Breast epithelium (tissue), 4 donors: Measurements from ENCODE around the gene LTBP2. TPM values are rescaled to one million over a fixed set of nuclear protein-coding genes. Genes with fewer than 3 reads are reported as not detected.

Experiments used
- DNase-seq, 2 donors: peaks; one replicate each; pipeline ENCODE4 v3.0.0-alpha.2; 2019; ENCODE audit warnings: low spot score in 2 of 2
- H3K27ac ChIP-seq, 2 donors: fragments of 200-600 bp; sonication (generic) in 1 of 2; one replicate each; pipeline ENCODE4 v1.5.1; 2016 to 2019; ENCODE audit warnings: mild to moderate bottlenecking in 1 of 2
- H3K27me3 ChIP-seq, 2 donors: fragments of 200-600 bp; sonication (generic) in 1 of 2; one replicate each; pipeline versions ENCODE4 v1.5.1 to v1.6.0; 2017 to 2019; ENCODE audit warnings: control low read depth in 1 of 2, mild to moderate bottlenecking in 1 of 2
- H3K36me3 ChIP-seq: fragments of 200-600 bp; one replicate; pipeline ENCODE4 v1.5.1; 2019
- H3K4me1 ChIP-seq, 2 donors: fragments of 200-600 bp; sonication (generic); one replicate each; pipeline ENCODE4 v1.5.1; 2016 to 2019; ENCODE audit warnings: control low read depth in 1 of 2
- H3K4me3 ChIP-seq, 3 donors: fragments of 200-600 bp; sonication (generic); 1 replicate in 2 of 3; 2 replicates in 1 of 3; pipeline ENCODE4 v1.5.1; 2016 to 2019; ENCODE audit warnings: mild to moderate bottlenecking in 3 of 3, moderate library complexity in 2 of 3
- H3K9me3 ChIP-seq, 2 donors: fragments of 200-600 bp; sonication (generic) in 1 of 2; one replicate each; pipeline ENCODE4 v1.5.1; 2016 to 2019; ENCODE audit warnings: control low read depth in 1 of 2
- CTCF ChIP-seq, 3 donors: fragments of 450-650 bp; IDR thresholded peaks; one replicate each; pipeline ENCODE4 v1.5.1; 2016 to 2017; ENCODE audit warnings: antibody characterized with exemption in 3 of 3, mild to moderate bottlenecking in 3 of 3, moderate library complexity in 3 of 3
- POLR2A ChIP-seq: fragments of 450-650 bp; IDR thresholded peaks from one replicate; pipeline ENCODE4 v1.6.1; 2016; ENCODE audit warnings: antibody characterized with exemption, mild to moderate bottlenecking, moderate library complexity
- POLR2AphosphoS5 ChIP-seq, 3 donors: sonication (generic); formaldehyde crosslinking; IDR thresholded peaks; one replicate each; pipeline ENCODE4 v1.6.1; 2017; ENCODE audit warnings: antibody characterized with exemption in 3 of 3
- intact Hi-C: fragments of 100-400 bp; cut with DNase I; formaldehyde crosslinking; loops from one replicate; pipeline ENCODE4 v1.15.1; 2023; ENCODE audit warnings: low total_unique reads
- total RNA-seq, 3 donors: library from RNA; depleted of rRNA; stranded (reverse); fragments of >200 nt; gene quantifications; one replicate each; pipeline ENCODE4 v1.1.0, GENCODE V29; 2016

Gene LTBP2
- total RNA-seq, 3 donors from 2014 or later, result 34.7 to 91.1 (median 79.0) TPM

GRCh38 chr14:74503938-74504335 lies 108.1 kb downstream of the LTBP2 start:
- Histone ChIP-seq H3K9me3 (no peaks in the 10 kb centered on the region), H3K4me3 (no peak overlapping the region), H3K27me3 (no peaks in the 10 kb centered on the region), H3K27ac (no peak overlapping the region), H3K36me3 (no peaks in the 10 kb centered on the region), H3K4me1 (no peaks in the 10 kb centered on the region)
- no peak for DNase-seq
- intact Hi-C loops, result no loop called here
- TF ChIP-seq CTCF (IDR thresholded peaks at IDR 0.05) (no peak), POLR2A (no peak), POLR2AphosphoS5 (IDR thresholded peaks at IDR 0.05) (no peak)

- no peak for DNase-seq
- H3K9me3 ChIP-seq, result no peaks in the 10 kb centered on the region
- peak overlapping the region in 1 of 2 donors; percentile 52 for H3K27ac ChIP-seq
- no peaks in the 10 kb centered on the region for H3K4me1 ChIP-seq
- intact Hi-C loops, result no loop called here
- no peak for TF ChIP-seq POLR2A
- H3K36me3 ChIP-seq, result no peaks in the 10 kb centered on the region
- no peak overlapping the region for H3K4me3 ChIP-seq
- H3K27me3 ChIP-seq, result no peaks in the 10 kb centered on the region
Measured at GRCh38 chr14:74503291-74503937, 108.6 kb downstream of the LTBP2 start.

- H3K36me3 ChIP-seq, result no peaks in the 10 kb centered on the region
- intact Hi-C loops, result no loop called here
- no peak overlapping the region for H3K4me3 ChIP-seq
- TF ChIP-seq POLR2AphosphoS5 (IDR thresholded peaks at IDR 0.05) (no peak), CTCF (IDR thresholded peaks at IDR 0.05) (peak; percentile 26 to 71 (median 27)), POLR2A (no peak)
- no peaks in the 10 kb centered on the region for H3K9me3 ChIP-seq
- H3K27me3 ChIP-seq, result no peaks in the 10 kb centered on the region
- no peak for DNase-seq
- H3K4me1 ChIP-seq, result no peaks in the 10 kb centered on the region
- H3K27ac ChIP-seq, result peak overlapping the region; percentile 52 to 62
Measured at GRCh38 chr14:74502236-74503019, 109.6 kb downstream of the LTBP2 start.

- DNase-seq, result no peak
- Histone ChIP-seq H3K4me3 (no peak overlapping the region), H3K4me1 (no peaks in the 10 kb centered on the region), H3K9me3 (no peaks in the 10 kb centered on the region), H3K27me3 (no peaks in the 10 kb centered on the region), H3K36me3 (no peaks in the 10 kb centered on the region), H3K27ac (peak overlapping the region; percentile 52 to 62)
- intact Hi-C loops, result no loop called here
- TF ChIP-seq POLR2AphosphoS5 (IDR thresholded peaks at IDR 0.05) (no peak), CTCF (IDR thresholded peaks at IDR 0.05) (no peak), POLR2A (no peak)
Measured at GRCh38 chr14:74501691-74502090, 110.3 kb downstream of the LTBP2 start.

- intact Hi-C loops, result no loop called here
- Histone ChIP-seq H3K4me1 (no peaks in the 10 kb centered on the region), H3K27ac (peak overlapping the region; percentile 52 to 62), H3K36me3 (no peaks in the 10 kb centered on the region), H3K4me3 (no peak overlapping the region), H3K9me3 (no peaks in the 10 kb centered on the region), H3K27me3 (no peaks in the 10 kb centered on the region)
- peak; percentile 73 to 87 for DNase-seq
- TF ChIP-seq CTCF (IDR thresholded peaks at IDR 0.05), result peak; percentile 59 to 78 (median 61)
- TF ChIP-seq POLR2AphosphoS5 (IDR thresholded peaks at IDR 0.05), result peak in 2 of 3 donors; percentile 19 to 64
- no peak for TF ChIP-seq POLR2A
Measured at GRCh38 chr14:74501135-74501614, 110.9 kb downstream of the LTBP2 start.
